ENCODE results near the gene GAA.

Gene GAA

GRCh38 chr17:80104956-80105375, 3.6 kb downstream of the GAA start:
- DNase-seq, result no peak

GRCh38 chr17:80105762-80106161, 4.4 kb downstream of the GAA start:
- DNase-seq, result no peak

DNA sequence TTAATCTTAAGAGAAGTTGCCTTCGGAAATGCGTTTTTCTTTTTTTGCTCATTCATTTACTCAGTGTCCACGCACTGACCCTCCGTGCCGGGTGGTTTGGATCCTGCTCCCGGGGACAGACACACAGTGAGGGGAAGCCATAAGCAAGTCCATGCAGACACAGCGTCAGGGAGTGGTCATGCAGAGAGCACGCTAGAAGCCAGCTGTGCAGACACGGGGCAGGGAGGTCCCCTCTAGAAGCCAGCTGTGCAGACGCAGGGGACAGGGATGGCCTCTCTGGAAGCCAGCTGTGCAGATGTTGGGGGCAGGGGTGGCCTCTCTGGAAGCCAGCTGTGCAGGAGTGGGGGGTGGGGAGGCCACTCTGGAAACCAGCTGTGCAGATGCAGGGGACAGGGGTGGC, 4.8 kb downstream of the GAA start:
- no peak for DNase-seq

DNA sequence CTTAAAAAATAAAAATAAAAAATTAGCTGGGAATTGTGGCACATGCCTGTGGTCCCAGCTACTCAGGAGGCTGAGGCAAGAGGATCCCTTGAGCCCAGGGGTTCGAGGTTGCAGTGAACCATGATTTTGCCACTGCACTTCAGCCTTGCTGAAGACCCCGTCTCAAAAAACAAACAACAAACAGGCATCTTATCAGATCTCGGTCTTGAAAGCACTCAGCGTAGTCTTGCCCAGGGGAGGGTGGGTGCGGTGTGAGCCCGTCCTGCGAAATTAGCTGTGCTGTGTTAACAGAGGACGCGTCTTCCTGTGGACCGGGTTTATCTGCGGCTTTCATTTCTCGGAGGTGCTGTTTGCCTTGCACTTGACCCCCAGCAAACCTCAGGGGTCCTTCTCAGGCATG, 5.4 kb downstream of the GAA start:
- DNase-seq, result no peak

- no peak for DNase-seq
Observed at GRCh38 chr17:80107231-80108021, 6.0 kb downstream of the GAA start.

GRCh38 chr17:80108036-80108971, 6.9 kb downstream of the GAA start:
- no peak for DNase-seq

DNA sequence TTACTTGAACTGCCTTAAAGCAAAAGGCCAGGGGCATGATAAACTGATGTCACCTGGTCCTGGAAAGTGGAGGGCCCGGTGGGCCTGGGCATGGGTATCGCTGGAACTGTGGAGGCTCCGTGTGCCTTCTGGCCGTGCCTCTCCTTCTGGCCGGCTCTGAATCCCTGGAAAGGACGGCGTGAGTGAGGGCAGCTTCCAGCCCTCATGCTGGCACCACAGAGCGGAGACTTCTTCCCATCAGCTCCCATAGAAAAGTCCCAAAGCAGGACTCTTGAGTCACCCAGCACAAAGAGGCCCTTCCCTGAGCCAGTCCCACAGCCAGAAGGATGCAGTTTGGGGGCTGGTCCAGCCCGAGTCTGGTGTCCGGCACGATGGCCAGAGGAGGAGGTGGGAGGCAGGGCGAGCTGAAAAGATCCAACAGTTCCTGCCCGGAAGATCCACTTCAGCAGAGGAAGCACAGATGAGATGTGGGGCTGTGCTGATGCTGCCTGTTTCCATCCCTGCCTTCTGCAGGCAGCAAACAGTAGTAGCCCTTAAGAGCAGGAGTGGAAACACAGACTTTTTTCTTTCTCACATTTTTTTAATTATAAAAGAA, 7.8 kb downstream of the GAA start:
- no peak for DNase-seq

GRCh38 chr17:80109713-80110446, 8.5 kb downstream of the GAA start:
- no peak for DNase-seq

- no peak for DNase-seq
Observed at GRCh38 chr17:80110447-80110812, 9.0 kb downstream of the GAA start.

GRCh38 chr17:80110927-80111701, 9.7 kb downstream of the GAA start:
- no peak for DNase-seq

GRCh38 chr17:80111702-80112470, 10.5 kb downstream of the GAA start:
- no peak for DNase-seq

DNA sequence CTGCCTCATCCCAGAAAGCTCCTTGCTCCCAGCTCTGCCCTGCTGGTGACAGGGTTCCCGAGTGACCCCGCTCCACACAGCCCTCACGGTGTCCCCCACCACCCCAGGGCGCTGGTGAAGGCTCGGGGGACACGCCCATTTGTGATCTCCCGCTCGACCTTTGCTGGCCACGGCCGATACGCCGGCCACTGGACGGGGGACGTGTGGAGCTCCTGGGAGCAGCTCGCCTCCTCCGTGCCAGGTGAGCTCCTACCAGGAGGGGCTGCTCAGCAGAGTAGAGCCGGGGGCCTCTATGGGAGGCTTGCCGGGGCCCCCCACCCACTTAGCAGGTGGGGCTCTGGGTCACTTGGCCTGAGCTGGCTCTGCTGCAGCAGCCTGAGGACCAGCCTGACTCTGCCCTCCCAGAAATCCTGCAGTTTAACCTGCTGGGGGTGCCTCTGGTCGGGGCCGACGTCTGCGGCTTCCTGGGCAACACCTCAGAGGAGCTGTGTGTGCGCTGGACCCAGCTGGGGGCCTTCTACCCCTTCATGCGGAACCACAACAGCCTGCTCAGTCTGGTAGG, 11.2 kb downstream of the GAA start:
- no peak for DNase-seq

DNA sequence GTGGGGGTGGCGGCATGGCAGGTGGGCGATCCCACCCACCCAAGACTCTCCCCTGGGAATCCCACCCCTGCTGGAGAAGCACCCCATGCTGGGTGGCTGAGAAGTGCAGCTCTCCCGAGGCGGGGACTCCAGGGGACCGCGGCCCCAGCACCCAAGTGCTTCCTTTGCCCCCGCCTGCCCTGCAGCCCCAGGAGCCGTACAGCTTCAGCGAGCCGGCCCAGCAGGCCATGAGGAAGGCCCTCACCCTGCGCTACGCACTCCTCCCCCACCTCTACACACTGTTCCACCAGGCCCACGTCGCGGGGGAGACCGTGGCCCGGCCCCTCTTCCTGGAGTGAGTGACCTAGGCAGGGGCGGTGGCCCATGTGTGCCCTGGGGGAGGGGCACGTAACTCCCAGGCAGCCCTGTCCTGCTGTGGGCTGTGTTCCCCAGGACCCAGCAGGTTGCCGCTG, 11.7 kb downstream of the GAA start:
- no peak for DNase-seq

DNA sequence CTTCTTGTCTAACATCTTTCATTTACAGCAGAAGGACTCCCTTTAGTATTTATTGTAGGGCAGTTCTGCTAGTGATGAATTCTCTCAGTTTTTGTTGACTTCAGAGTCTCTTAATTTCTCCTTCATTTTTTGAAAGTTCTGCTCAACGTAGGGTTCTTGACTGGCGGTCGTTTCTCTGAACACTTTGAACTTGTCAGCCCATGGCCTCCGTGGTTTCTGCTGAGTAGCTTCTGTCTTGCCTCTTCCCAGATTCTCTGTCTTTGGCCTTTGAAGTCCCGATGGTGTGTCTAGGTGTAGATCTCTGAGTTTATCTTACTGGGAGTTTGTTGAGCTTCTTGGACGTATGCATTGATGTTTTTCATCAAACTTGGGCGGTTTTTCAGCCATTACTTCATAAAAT, 13.4 kb downstream of the GAA start:
- DNase-seq, result no peak

DNA sequence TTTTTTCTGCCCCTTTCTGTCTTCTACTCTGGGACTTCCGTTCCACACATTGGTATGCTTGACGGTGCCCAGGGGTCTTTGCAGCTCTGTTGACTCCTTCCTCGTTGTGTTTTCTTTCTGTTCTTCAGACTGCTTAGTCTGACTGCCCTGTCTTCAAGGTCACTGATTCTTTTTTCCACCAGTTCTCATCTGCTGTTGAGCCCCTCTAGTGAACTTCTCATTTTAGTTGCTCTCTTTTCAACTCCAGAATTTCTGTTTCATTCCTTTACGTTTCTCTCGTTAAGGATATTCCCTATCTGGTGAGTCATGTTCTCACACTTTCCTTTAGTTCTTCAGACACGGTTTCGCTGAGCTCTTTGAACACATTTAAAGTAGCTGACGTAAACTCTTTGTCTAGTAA, 13.8 kb downstream of the GAA start:
- no peak for DNase-seq

GRCh38 chr17:80116276-80116920, 15.0 kb downstream of the GAA start:
- no peak for DNase-seq

DNA sequence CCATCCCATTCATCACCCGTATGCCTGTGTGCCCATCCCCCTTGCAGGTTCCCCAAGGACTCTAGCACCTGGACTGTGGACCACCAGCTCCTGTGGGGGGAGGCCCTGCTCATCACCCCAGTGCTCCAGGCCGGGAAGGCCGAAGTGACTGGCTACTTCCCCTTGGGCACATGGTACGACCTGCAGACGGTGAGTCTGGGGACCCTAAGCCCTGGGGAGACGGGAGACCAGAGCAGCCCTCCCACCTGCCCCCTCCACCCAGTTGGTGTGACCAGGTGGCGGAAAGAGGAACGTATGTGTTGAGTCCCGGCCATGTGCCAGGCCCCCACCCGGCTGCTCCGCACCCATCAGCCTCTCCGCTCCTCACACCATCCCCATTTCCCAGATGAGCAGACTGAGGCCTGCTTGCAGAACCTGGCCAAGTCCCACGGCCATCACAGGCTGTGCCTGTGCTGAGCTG, 15.6 kb downstream of the GAA start:
- no peak for DNase-seq

DNA sequence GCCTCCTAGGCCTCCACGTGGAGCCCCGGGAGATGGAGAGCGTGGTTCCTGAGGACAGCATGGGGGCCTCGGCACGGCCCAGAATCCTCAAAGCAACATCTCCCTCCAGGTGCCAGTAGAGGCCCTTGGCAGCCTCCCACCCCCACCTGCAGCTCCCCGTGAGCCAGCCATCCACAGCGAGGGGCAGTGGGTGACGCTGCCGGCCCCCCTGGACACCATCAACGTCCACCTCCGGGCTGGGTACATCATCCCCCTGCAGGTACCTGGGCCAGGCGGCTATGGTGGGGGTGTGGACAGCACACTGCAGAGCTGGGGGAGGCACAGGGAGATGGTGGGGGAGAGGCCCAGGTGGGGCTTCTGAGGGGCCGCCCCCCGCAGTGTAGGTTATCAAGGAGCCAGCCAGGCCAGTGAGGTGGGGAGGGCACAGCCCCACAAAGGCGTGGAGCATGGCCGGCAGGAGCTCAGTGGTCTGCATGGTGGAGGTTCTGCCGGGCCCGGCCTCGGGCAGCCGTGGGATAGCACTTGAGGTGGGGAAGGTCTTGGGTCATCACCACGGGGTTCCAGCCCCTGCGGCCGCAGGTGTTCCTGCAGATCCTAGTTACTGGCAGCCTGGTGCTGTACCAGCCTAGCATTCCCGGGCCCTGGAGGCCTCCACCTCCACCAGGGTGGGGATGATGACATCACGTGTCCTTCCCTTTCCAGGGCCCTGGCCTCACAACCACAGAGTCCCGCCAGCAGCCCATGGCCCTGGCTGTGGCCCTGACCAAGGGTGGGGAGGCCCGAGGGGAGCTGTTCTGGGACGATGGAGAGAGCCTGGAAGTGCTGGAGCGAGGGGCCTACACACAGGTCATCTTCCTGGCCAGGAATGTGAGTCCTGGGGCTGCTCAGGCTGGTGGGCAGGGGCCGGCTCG, 16.4 kb downstream of the GAA start:
- DNase-seq, result no peak

- no peak for DNase-seq
Observed at GRCh38 chr17:80118601-80119270, 17.4 kb downstream of the GAA start.
